Activated CD4-positive, alpha-beta T cell treated with anti-CD3 and anti-CD28 coated beads for 36 hours (primary cell): Measurements from ENCODE around the gene HAND1. TPM values are rescaled to one million over a fixed set of nuclear protein-coding genes. Genes with fewer than 3 reads are reported as not detected.

Source experiments
- ATAC-seq: fragments of 200-7000 bp; cut with Tn5 transposase; one replicate; pipeline ENCODE4 v1.10.0; 2021; ENCODE audit warnings: mild to moderate bottlenecking, moderate library complexity
- CTCF ChIA-PET: fragments of 350-600 bp; sonication (Branson Sonifier 250); formaldehyde crosslinking; loops from one replicate; lab custom pipeline; 2021; ENCODE audit warnings: antibody characterized with exemption; lab: Charles Lee
- POLR2A ChIA-PET: fragments of 350-600 bp; sonication (Branson Sonifier 250); formaldehyde crosslinking; loops from one replicate; lab custom pipeline; 2021; ENCODE audit warnings: antibody characterized with exemption, inconsistent platforms; lab: Charles Lee
- DNase-seq: peaks from one replicate; pipeline ENCODE4 v3.0.0-alpha.2; 2020
- H3K27ac Mint-ChIP-seq: one replicate; pipeline ENCODE4 v1.8.0; 2021; ENCODE audit warnings: mixed read lengths
- H3K27me3 Mint-ChIP-seq: one replicate; pipeline ENCODE4 v1.8.0; 2021; ENCODE audit warnings: mixed read lengths
- H3K36me3 Mint-ChIP-seq: one replicate; pipeline ENCODE4 v1.8.0; 2021; ENCODE audit warnings: low read depth, mixed read lengths
- H3K4me1 Mint-ChIP-seq: one replicate; pipeline ENCODE4 v1.8.0; 2021; ENCODE audit warnings: mixed read lengths
- H3K4me3 Mint-ChIP-seq: one replicate; pipeline ENCODE4 v1.8.0; 2021; ENCODE audit warnings: mild to moderate bottlenecking, moderate library complexity, mixed read lengths
- H3K9me3 Mint-ChIP-seq: one replicate; pipeline ENCODE4 v1.8.0; 2021; ENCODE audit warnings: low read depth, mixed read lengths
- intact Hi-C, 2 experiments: fragments of 100-400 bp; cut with DNase I in 1 of 2; cut with micrococcal nuclease in 1 of 2; formaldehyde crosslinking; loops; one replicate each; pipeline versions ENCODE4 v1.14.2 to v1.15.1; 2022 to 2024; cut with DNase I, micrococcal nuclease
- total RNA-seq, 2 experiments: library from RNA; stranded (reverse); gene quantifications; one replicate each; pipeline ENCODE4 v1.2.3, GENCODE V29; 2021

Gene HAND1
- total RNA-seq, 2 experiments from 2014 or later = not detected

GRCh38 chr5:154477382-154478223, 424 bp downstream of the HAND1 start:
- ATAC-seq (no peak), DNase-seq (no peak)
- Mint-ChIP-seq H3K27me3 (peaks cover 80% of the 10 kb centered on the region), H3K4me1 (peaks cover 49% of the 10 kb centered on the region), H3K4me3 (peak overlapping the region; percentile 2), H3K36me3 (no peaks in the 10 kb centered on the region), H3K9me3 (no peaks in the 10 kb centered on the region), H3K27ac (no peak overlapping the region)
- ChIA-PET CTCF (interaction anchor here (0.6 to 1.0 kb wide), 2 partner anchors 9 to 162 kb away, joined by 3 read pairs; no protein-coding TSS in a partner anchor), POLR2A (no interaction called here)
- intact Hi-C loops = no loop called here

GRCh38 chr5:154476354-154477205, 1.4 kb downstream of the HAND1 start:
- Mint-ChIP-seq H3K9me3 (no peaks in the 10 kb centered on the region), H3K27ac (no peak overlapping the region), H3K4me1 (peaks cover 49% of the 10 kb centered on the region), H3K4me3 (peak overlapping the region; percentile 2), H3K36me3 (no peaks in the 10 kb centered on the region), H3K27me3 (peaks cover 76% of the 10 kb centered on the region)
- DNase-seq (no peak), ATAC-seq (no peak)
- ChIA-PET POLR2A (no interaction called here), CTCF (interaction anchor here (0.6 to 1.0 kb wide), 3 partner anchors 8 to 163 kb away, joined by 3 read pairs; no protein-coding TSS in a partner anchor)
- intact Hi-C loops = loop anchor here in 1 of 2 experiments (1.0 kb wide), 1 partner anchor 8 kb away; no protein-coding TSS in a partner anchor

GRCh38 chr5:154475591-154476353, 2.3 kb downstream of the HAND1 start:
- Mint-ChIP-seq H3K4me1 (peaks cover 55% of the 10 kb centered on the region), H3K36me3 (no peaks in the 10 kb centered on the region), H3K4me3 (no peak overlapping the region), H3K27me3 (peaks cover 76% of the 10 kb centered on the region), H3K9me3 (no peaks in the 10 kb centered on the region), H3K27ac (no peak overlapping the region)
- DNase-seq = no peak
- ChIA-PET CTCF (interaction anchor here (0.6 kb wide), 1 partner anchor 139 kb away, joined by 3 read pairs; no protein-coding TSS in a partner anchor), POLR2A (interaction anchor here (1.1 kb wide), 1 partner anchor 9 kb away, joined by 4 read pairs; no protein-coding TSS in a partner anchor)
- no peak for ATAC-seq
- intact Hi-C loops = loop anchor here in 1 of 2 experiments (1.0 kb wide), 1 partner anchor 9 kb away; no protein-coding TSS in a partner anchor

- POLR2A ChIA-PET = interaction anchor here (1.1 kb wide), 1 partner anchor 10 kb away, joined by 4 read pairs; no protein-coding TSS in a partner anchor
- peak; percentile 33 for ATAC-seq
- intact Hi-C loops = loop anchor here in 1 of 2 experiments (1.0 kb wide), 1 partner anchor 8 kb away; no protein-coding TSS in a partner anchor
- DNase-seq = no peak
- Mint-ChIP-seq H3K4me1 (peaks cover 54% of the 10 kb centered on the region), H3K4me3 (no peak overlapping the region), H3K36me3 (no peaks in the 10 kb centered on the region), H3K27me3 (peaks cover 76% of the 10 kb centered on the region), H3K27ac (no peak overlapping the region), H3K9me3 (no peaks in the 10 kb centered on the region)
- CTCF ChIA-PET = interaction anchor here (0.6 kb wide), 1 partner anchor 135 kb away, joined by 3 read pairs; no protein-coding TSS in a partner anchor
Observed at GRCh38 chr5:154474396-154475334, 3.4 kb downstream of the HAND1 start.

- ChIA-PET CTCF (interaction anchor here (0.6 to 2.2 kb wide), 2 partner anchors 14 to 136 kb away, joined by 3 to 6 read pairs; no protein-coding TSS in a partner anchor), POLR2A (no interaction called here)
- Mint-ChIP-seq H3K36me3 (no peaks in the 10 kb centered on the region), H3K9me3 (no peaks in the 10 kb centered on the region), H3K4me3 (no peak overlapping the region), H3K27me3 (peaks cover 69% of the 10 kb centered on the region), H3K4me1 (peaks cover 51% of the 10 kb centered on the region), H3K27ac (no peak overlapping the region)
- intact Hi-C loops = loop anchor here (1.0 to 2.0 kb wide), 2 partner anchors 9 to 13 kb away; no protein-coding TSS in a partner anchor
- ATAC-seq = peak; percentile 14
- DNase-seq = no peak
Observed at GRCh38 chr5:154473581-154474283, 4.3 kb downstream of the HAND1 start.

GRCh38 chr5:154472871-154473580, 5.0 kb downstream of the HAND1 start:
- Mint-ChIP-seq H3K27me3 (peaks cover 68% of the 10 kb centered on the region), H3K9me3 (no peaks in the 10 kb centered on the region), H3K4me3 (no peak overlapping the region), H3K36me3 (no peaks in the 10 kb centered on the region), H3K4me1 (peaks cover 50% of the 10 kb centered on the region), H3K27ac (no peak overlapping the region)
- DNase-seq (no peak), ATAC-seq (no peak)
- intact Hi-C loops = loop anchor here in 1 of 2 experiments (2.0 kb wide), 1 partner anchor 14 kb away; no protein-coding TSS in a partner anchor
- CTCF ChIA-PET = interaction anchor here (0.6 to 2.2 kb wide), 2 partner anchors 9 to 13 kb away, joined by 3 to 6 read pairs; no protein-coding TSS in a partner anchor
- POLR2A ChIA-PET = no interaction called here

GRCh38 chr5:154470947-154471870, 6.8 kb downstream of the HAND1 start:
- DNase-seq = no peak
- CTCF ChIA-PET = interaction anchor here (0.6 to 5.8 kb wide), 6 partner anchors 11 to 156 kb away, joined by 3 to 73 read pairs (median 4); no protein-coding TSS in a partner anchor
- Mint-ChIP-seq H3K36me3 (no peaks in the 10 kb centered on the region), H3K4me1 (peaks cover 37% of the 10 kb centered on the region), H3K27ac (no peak overlapping the region), H3K9me3 (no peaks in the 10 kb centered on the region), H3K27me3 (peaks cover 59% of the 10 kb centered on the region), H3K4me3 (no peak overlapping the region)
- POLR2A ChIA-PET = no interaction called here
- intact Hi-C loops = loop anchor here in 1 of 2 experiments (2.0 kb wide), 1 partner anchor 16 kb away; no protein-coding TSS in a partner anchor
- ATAC-seq = no peak

- ATAC-seq = no peak
- H3K9me3 Mint-ChIP-seq = no peaks in the 10 kb centered on the region
- CTCF ChIA-PET = interaction anchor here (1.0 to 5.8 kb wide), 3 partner anchors 22 to 169 kb away, joined by 5 to 73 read pairs (median 5); no protein-coding TSS in a partner anchor
Observed at GRCh38 chr5:154470137-154470536, 7.9 kb downstream of the HAND1 start.

More at GRCh38 chr5:154470137-154470536, 7.9 kb downstream of the HAND1 start:
- Mint-ChIP-seq H3K27me3 (peaks cover 51% of the 10 kb centered on the region), H3K4me1 (peaks cover 27% of the 10 kb centered on the region), H3K27ac (no peak overlapping the region), H3K4me3 (no peak overlapping the region), H3K36me3 (no peaks in the 10 kb centered on the region)
- DNase-seq = no peak
- intact Hi-C loops = loop anchor here in 1 of 2 experiments (2.0 kb wide), 1 partner anchor 17 kb away; no protein-coding TSS in a partner anchor
- POLR2A ChIA-PET = no interaction called here
